ENCODE data around the gene PRSS53.

PRSS53 gene

DNA sequence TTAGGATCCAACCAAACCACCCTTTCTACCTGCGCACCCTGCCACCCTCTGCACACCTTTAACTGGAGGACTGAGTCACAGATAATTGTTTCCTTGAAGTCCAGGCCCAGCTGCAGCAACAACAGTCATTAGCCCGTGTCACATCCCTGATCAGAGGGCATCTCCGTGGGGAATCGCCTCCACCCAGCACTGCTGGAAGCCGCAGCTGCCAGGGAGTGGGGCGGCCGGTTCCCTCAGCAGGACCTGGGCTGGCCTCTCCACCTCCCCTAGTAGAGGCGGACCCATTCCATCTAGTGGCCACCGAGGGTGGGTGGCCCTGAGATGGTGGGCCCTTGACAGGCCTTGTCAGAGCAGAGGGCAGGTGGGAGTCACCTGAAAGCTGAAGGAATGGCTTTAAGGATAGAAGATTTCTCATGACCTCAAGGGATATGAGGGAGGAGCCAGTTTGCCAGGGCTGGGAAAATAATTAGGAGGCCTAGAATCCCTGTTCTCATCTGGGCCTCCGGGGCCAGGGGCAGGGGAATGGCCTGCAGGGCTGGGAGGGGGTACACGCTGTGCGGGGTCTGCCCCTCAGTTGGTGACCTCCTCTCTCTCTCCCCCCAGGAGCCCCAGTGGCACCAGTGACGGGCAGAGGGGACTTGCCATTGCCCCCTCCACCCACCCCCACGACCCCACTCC is 6.2 kb downstream of the PRSS53 start:
- in situ Hi-C loops (cut with HindIII; ENCODE audit: low pct_ligation_motif_present, low sequenced_read_pairs), result no loop called here
- H3K27ac ChIP-seq, result no peak overlapping the region
- peaks cover 26% of the 10 kb centered on the region for H3K36me3 ChIP-seq (replicated peaks)
- H3K4me3 ChIP-seq (ENCODE audit: low read depth, low read length), result no peak overlapping the region
- TF ChIP-seq, protein P1, sequence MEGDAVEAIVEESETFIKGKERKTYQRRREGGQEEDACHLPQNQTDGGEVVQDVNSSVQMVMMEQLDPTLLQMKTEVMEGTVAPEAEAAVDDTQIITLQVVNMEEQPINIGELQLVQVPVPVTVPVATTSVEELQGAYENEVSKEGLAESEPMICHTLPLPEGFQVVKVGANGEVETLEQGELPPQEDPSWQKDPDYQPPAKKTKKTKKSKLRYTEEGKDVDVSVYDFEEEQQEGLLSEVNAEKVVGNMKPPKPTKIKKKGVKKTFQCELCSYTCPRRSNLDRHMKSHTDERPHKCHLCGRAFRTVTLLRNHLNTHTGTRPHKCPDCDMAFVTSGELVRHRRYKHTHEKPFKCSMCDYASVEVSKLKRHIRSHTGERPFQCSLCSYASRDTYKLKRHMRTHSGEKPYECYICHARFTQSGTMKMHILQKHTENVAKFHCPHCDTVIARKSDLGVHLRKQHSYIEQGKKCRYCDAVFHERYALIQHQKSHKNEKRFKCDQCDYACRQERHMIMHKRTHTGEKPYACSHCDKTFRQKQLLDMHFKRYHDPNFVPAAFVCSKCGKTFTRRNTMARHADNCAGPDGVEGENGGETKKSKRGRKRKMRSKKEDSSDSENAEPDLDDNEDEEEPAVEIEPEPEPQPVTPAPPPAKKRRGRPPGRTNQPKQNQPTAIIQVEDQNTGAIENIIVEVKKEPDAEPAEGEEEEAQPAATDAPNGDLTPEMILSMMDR (IDR thresholded peaks at IDR 0.05; ENCODE audit: low read depth, low read length, missing control alignments), result no peak
- no peaks in the 10 kb centered on the region for H3K27me3 ChIP-seq (replicated peaks)
- DNase-seq, result no peak

- DNase-seq, result no peak
- in situ Hi-C loops (cut with HindIII; ENCODE audit: low pct_ligation_motif_present, low sequenced_read_pairs), result no loop called here
- Histone ChIP-seq H3K27ac (no peak overlapping the region), H3K4me3 (ENCODE audit: low read depth, low read length) (no peak overlapping the region), H3K36me3 (replicated peaks) (peaks cover 28% of the 10 kb centered on the region), H3K27me3 (replicated peaks) (no peaks in the 10 kb centered on the region)
- TF ChIP-seq, protein P1 (IDR thresholded peaks at IDR 0.05; ENCODE audit: low read depth, low read length, missing control alignments), result no peak
These were observed 7.1 kb downstream of the PRSS53 start for GRCh38 chr16:31081428-31082351.

- Histone ChIP-seq H3K36me3 (replicated peaks) (peaks cover 28% of the 10 kb centered on the region), H3K4me3 (ENCODE audit: low read depth, low read length) (no peak overlapping the region), H3K27me3 (replicated peaks) (no peaks in the 10 kb centered on the region), H3K27ac (no peak overlapping the region)
- TF ChIP-seq, protein P1 (IDR thresholded peaks at IDR 0.05; ENCODE audit: low read depth, low read length, missing control alignments), result no peak
- in situ Hi-C loops (cut with HindIII; ENCODE audit: low pct_ligation_motif_present, low sequenced_read_pairs), result no loop called here
- no peak for DNase-seq
These were observed 7.9 kb downstream of the PRSS53 start for GRCh38 chr16:31080756-31081419.

GRCh38 chr16:31080035-31080629 is 8.6 kb downstream of the PRSS53 start:
- Histone ChIP-seq H3K27ac (no peak overlapping the region), H3K4me3 (ENCODE audit: low read depth, low read length) (no peak overlapping the region), H3K36me3 (replicated peaks) (peaks cover 28% of the 10 kb centered on the region), H3K27me3 (replicated peaks) (no peaks in the 10 kb centered on the region)
- TF ChIP-seq, protein P1 (IDR thresholded peaks at IDR 0.05; ENCODE audit: low read depth, low read length, missing control alignments), result no peak
- in situ Hi-C loops (cut with HindIII; ENCODE audit: low pct_ligation_motif_present, low sequenced_read_pairs), result no loop called here
- no peak for DNase-seq

- in situ Hi-C loops (cut with HindIII; ENCODE audit: low pct_ligation_motif_present, low sequenced_read_pairs), result no loop called here
- H3K27ac ChIP-seq, result no peak overlapping the region
- no peaks in the 10 kb centered on the region for H3K27me3 ChIP-seq (replicated peaks)
- no peak overlapping the region for H3K4me3 ChIP-seq (ENCODE audit: low read depth, low read length)
- peaks cover 28% of the 10 kb centered on the region for H3K36me3 ChIP-seq (replicated peaks)
- TF ChIP-seq, protein P1 (IDR thresholded peaks at IDR 0.05; ENCODE audit: low read depth, low read length, missing control alignments), result no peak
- no peak for DNase-seq
These were observed 9.3 kb downstream of the PRSS53 start for GRCh38 chr16:31079342-31079944.
